Endodermal cell (in vitro differentiated cells): Measurements from ENCODE around the gene KCNAB2. TPM values are rescaled to one million over a fixed set of nuclear protein-coding genes. Genes with fewer than 3 reads are reported as not detected.

Experiments used
- DNase-seq: peaks from one replicate; pipeline ENCODE4 v3.0.0-alpha.2; 2017
- H3K27ac ChIP-seq: 2 replicates; pipeline ENCODE4 v1.5.1; 2013; ENCODE audit warnings: mild to moderate bottlenecking, low read depth, low read length, moderate library complexity
- H3K27me3 ChIP-seq: 2 replicates; pipeline ENCODE4 v1.6.1; 2013; ENCODE audit warnings: mild to moderate bottlenecking, low read length, moderate library complexity; ENCODE audit not compliant: insufficient read depth, control insufficient read depth, poor library complexity, severe bottlenecking
- H3K36me3 ChIP-seq: 2 replicates; pipeline ENCODE4 v1.7.0; 2013; ENCODE audit warnings: mild to moderate bottlenecking, low read length, moderate library complexity; ENCODE audit not compliant: control insufficient read depth, insufficient read depth
- H3K4me1 ChIP-seq: one replicate; pipeline ENCODE4 v1.7.0; 2013; ENCODE audit warnings: low read length; ENCODE audit not compliant: control insufficient read depth, insufficient read depth
- H3K4me3 ChIP-seq: 2 replicates; pipeline ENCODE4 v1.5.1; 2013; ENCODE audit warnings: mild to moderate bottlenecking, low read length, moderate library complexity
- H3K9ac ChIP-seq: 2 replicates; pipeline ENCODE4 v1.6.1; 2013; ENCODE audit warnings: mild to moderate bottlenecking, low read length, moderate library complexity; ENCODE audit not compliant: poor library complexity, severe bottlenecking; ENCODE audit errors: extremely low read depth
- H3K9me3 ChIP-seq: 2 replicates; pipeline ENCODE4 v1.6.1; 2013; ENCODE audit warnings: mild to moderate bottlenecking, low read length, moderate library complexity; ENCODE audit not compliant: control insufficient read depth
- H3K27ac Mint-ChIP-seq: 2 replicates; pipeline ENCODE4 v1.8.0; 2020; ENCODE audit warnings: mixed read lengths
- H3K27me3 Mint-ChIP-seq: 2 replicates; pipeline ENCODE4 v1.8.0; 2021; ENCODE audit warnings: mild to moderate bottlenecking, mixed read lengths; ENCODE audit not compliant: insufficient read depth
- H3K36me3 Mint-ChIP-seq: 2 replicates; pipeline ENCODE4 v1.8.0; 2020; ENCODE audit warnings: low read depth, mixed read lengths
- H3K4me1 Mint-ChIP-seq: 2 replicates; pipeline ENCODE4 v1.8.0; 2020; ENCODE audit warnings: mixed read lengths
- H3K4me3 Mint-ChIP-seq: 2 replicates; pipeline ENCODE4 v1.8.0; 2020; ENCODE audit warnings: mild to moderate bottlenecking, moderate library complexity, mixed read lengths
- H3K9me3 Mint-ChIP-seq: 2 replicates; pipeline ENCODE4 v1.8.0; 2020; ENCODE audit warnings: mild to moderate bottlenecking, mixed read lengths
- WGBS, 2 experiments: methylation state at CpG; one replicate each; pipeline versions ENCODE4 v1.1.5 to v1.1.7; 2013; ENCODE audit warnings: missing lambda C conversion rate in 2 of 2, mixed read lengths in 1 of 2; ENCODE audit not compliant: insufficient coverage in 1 of 2, insufficient read length in 1 of 2; 5-methylcytosine and 5-hydroxymethylcytosine counted together
- total RNA-seq, 2 donors: library from RNA; stranded (reverse); fragmentation: NEBNext Ultra II Directional in 1 of 2; extraction: Animal tissue kit (Norgen Biotek cat#: 25700) in 1 of 2; gene quantifications; 2 replicates in 1 of 2; 3 replicates in 1 of 2; pipeline ENCODE4 v1.2.1, GENCODE V29; 2021
- TF ChIP-seq, protein P1 (sequence below): fragments of 200-600 bp; sonication (generic); conservative IDR thresholded peaks from 2 replicates; pipeline ENCODE4 v1.5.0; 2021; ENCODE audit warnings: antibody characterized with exemption, mild to moderate bottlenecking

KCNAB2 gene
- total RNA-seq, 2 donors from 2014 or later: 14.9 to 22.9 TPM

DNA sequence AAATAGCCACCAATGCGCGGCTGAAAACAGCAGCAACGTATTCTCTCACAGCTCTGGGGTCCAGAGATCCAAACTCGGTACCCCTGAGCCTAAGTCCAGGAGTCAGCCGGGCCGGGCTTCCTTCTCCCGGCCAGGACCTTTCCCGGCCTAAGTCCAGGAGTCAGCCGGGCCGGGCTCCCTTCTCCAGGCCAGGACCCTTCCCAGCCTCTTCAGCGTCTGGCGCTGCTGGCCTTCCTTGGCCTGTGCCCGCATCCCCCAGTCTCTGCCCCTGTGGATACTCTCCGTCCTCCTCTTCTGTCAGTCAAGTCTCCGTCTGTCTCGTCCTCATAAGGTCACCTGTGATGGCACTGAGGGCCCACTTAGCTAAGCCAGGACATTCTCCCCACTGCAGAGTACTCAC, 32.2 kb downstream of the KCNAB2 start:
- no peak overlapping the region for H3K4me3 ChIP-seq
- no peak overlapping the region for H3K9ac ChIP-seq
- no peaks in the 10 kb centered on the region for H3K36me3 ChIP-seq
- no peak for DNase-seq
- no peaks in the 10 kb centered on the region for H3K9me3 Mint-ChIP-seq
- H3K27ac Mint-ChIP-seq: no peak overlapping the region
- H3K27me3 ChIP-seq: no peaks in the 10 kb centered on the region
- H3K9me3 ChIP-seq: no peaks in the 10 kb centered on the region
- no peak overlapping the region for H3K4me3 Mint-ChIP-seq
- TF ChIP-seq, protein P1, sequence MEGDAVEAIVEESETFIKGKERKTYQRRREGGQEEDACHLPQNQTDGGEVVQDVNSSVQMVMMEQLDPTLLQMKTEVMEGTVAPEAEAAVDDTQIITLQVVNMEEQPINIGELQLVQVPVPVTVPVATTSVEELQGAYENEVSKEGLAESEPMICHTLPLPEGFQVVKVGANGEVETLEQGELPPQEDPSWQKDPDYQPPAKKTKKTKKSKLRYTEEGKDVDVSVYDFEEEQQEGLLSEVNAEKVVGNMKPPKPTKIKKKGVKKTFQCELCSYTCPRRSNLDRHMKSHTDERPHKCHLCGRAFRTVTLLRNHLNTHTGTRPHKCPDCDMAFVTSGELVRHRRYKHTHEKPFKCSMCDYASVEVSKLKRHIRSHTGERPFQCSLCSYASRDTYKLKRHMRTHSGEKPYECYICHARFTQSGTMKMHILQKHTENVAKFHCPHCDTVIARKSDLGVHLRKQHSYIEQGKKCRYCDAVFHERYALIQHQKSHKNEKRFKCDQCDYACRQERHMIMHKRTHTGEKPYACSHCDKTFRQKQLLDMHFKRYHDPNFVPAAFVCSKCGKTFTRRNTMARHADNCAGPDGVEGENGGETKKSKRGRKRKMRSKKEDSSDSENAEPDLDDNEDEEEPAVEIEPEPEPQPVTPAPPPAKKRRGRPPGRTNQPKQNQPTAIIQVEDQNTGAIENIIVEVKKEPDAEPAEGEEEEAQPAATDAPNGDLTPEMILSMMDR: no peak
- 93 to 95% methylated on average over 14 to 16 of the region's 16 CpGs for WGBS, 2 experiments
- no peak overlapping the region for H3K27ac ChIP-seq
- no peaks in the 10 kb centered on the region for H3K36me3 Mint-ChIP-seq
- no peaks in the 10 kb centered on the region for H3K27me3 Mint-ChIP-seq
- H3K4me1 Mint-ChIP-seq: no peaks in the 10 kb centered on the region
- H3K4me1 ChIP-seq: no peaks in the 10 kb centered on the region

GRCh38 chr1:6080469-6080868, 34.8 kb downstream of the KCNAB2 start:
- Mint-ChIP-seq H3K27ac (no peak overlapping the region), H3K4me3 (no peak overlapping the region), H3K36me3 (no peaks in the 10 kb centered on the region), H3K9me3 (no peaks in the 10 kb centered on the region), H3K4me1 (no peaks in the 10 kb centered on the region), H3K27me3 (no peaks in the 10 kb centered on the region)
- H3K27me3 ChIP-seq: no peaks in the 10 kb centered on the region
- TF ChIP-seq, protein P1: peak; percentile 60
- no peak overlapping the region for H3K4me3 ChIP-seq
- no peaks in the 10 kb centered on the region for H3K36me3 ChIP-seq
- DNase-seq: peak; percentile 70
- H3K27ac ChIP-seq: no peak overlapping the region
- 70 to 78% methylated on average over 7 to 12 of the region's 12 CpGs for WGBS, 2 experiments
- H3K4me1 ChIP-seq: no peaks in the 10 kb centered on the region
- H3K9me3 ChIP-seq: no peaks in the 10 kb centered on the region
- no peak overlapping the region for H3K9ac ChIP-seq

DNA sequence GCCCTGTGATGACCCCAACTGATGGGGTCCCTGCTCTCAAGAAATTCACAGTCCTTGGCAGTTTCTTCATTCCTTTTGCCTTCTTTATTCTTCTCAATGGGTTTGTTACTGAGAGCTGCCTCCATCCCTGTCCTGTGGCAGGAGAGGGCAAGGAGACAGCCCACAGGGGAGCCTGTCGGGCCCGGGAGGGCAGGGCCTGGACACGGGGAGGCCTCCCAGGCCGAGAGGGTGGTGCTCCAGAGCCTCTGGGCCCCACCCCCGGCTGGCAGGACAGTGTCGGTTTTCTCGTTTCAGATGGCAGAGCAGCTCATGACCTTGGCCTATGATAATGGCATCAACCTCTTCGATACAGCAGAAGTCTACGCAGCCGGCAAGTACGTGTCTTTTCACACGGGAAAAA, 36.2 kb downstream of the KCNAB2 start:
- no peaks in the 10 kb centered on the region for H3K36me3 Mint-ChIP-seq
- Histone ChIP-seq H3K36me3 (no peaks in the 10 kb centered on the region), H3K9me3 (no peaks in the 10 kb centered on the region), H3K27me3 (no peaks in the 10 kb centered on the region), H3K9ac (no peak overlapping the region), H3K4me3 (no peak overlapping the region), H3K27ac (no peak overlapping the region), H3K4me1 (no peaks in the 10 kb centered on the region)
- no peak for DNase-seq
- WGBS, 2 experiments: 91% methylated on average over 8 to 12 of the region's 12 CpGs
- H3K27ac Mint-ChIP-seq: no peak overlapping the region
- H3K27me3 Mint-ChIP-seq: no peaks in the 10 kb centered on the region
- no peak overlapping the region for H3K4me3 Mint-ChIP-seq
- no peaks in the 10 kb centered on the region for H3K4me1 Mint-ChIP-seq
- H3K9me3 Mint-ChIP-seq: no peaks in the 10 kb centered on the region
- TF ChIP-seq, protein P1: no peak
